Forelimb muscle (tissue), 1 donor: ENCODE measurements around the gene FIG4. TPM values are rescaled to one million over a fixed set of nuclear protein-coding genes. Genes with fewer than 3 reads are reported as not detected.
"Not testable (repeated sequence)": the region's sequence is repeated elsewhere in the genome, so short reads cannot be mapped to it uniquely, and the experiment has no call there.

Source experiments
- DNase-seq: peaks from one replicate; pipeline ENCODE4 v3.0.0-alpha.2; 2013; ENCODE audit warnings: low read depth
- polyA plus RNA-seq: library from polyadenylated mRNA; unstranded; fragments of 120-200 nt; gene quantifications from one replicate; pipeline ENCODE4 v1.2.1, GENCODE V29; 2013; ENCODE audit not compliant: insufficient read length

FIG4 gene
- polyA plus RNA-seq, 1 donor = 8.7 TPM

DNA sequence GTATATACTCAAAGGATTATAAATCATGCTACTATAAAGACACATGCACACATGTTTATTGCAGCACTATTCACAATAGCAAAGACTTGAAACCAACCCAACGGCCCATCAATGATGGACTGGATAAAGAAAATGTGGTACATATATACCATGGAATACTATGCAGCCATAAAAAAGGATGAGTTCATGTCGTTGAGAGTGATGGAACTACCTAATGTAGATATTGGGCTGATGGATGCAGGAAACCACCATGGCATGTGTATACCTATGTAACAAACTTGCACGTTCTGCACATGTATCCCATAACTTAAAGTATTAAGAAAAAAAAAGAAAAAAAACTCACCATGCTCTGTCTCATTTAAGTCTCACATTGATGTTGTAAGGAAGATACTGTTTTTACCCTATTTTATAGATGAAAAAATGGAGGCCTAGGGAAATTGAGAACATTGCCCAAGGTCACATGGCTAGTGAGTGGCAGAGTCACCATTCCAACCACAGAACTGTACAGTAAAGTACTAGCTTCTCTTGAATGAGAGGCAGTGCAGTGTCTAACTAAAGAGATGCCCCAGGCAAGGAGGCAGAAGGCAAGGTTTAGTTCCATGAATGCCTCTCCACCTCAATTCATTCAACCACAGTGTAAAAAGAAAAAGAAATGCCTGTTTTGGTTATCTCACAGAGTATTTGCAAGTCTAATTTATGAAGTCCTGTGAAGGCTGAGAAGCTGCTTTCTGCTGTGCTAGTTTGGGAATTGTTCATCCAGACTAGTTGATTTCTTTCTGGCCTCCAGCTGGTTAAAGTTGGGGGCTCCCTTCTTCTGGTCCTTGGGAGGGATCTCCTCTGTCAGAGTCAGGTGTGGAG, 68.2 kb downstream of the FIG4 start:
- DNase-seq = no peak

DNA sequence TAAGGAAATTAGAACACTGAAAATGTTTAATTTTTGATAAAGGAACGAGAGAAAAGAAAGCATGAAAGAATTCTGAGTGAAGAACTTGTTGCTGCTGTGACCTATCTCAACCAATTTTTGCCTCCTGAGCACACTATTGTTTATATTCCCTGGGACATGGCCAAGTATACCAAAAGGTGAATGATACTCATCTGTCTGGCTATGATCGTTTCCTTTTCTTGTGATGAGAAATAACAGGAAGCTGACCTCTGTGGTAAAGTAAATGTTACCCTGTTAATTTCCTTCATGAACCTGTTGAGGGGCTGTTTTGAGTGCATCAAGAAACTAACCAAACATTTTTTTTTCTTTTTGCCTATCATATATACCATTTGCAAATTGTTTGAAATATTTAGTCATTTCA, 69.1 kb downstream of the FIG4 start:
- DNase-seq = no peak

DNA sequence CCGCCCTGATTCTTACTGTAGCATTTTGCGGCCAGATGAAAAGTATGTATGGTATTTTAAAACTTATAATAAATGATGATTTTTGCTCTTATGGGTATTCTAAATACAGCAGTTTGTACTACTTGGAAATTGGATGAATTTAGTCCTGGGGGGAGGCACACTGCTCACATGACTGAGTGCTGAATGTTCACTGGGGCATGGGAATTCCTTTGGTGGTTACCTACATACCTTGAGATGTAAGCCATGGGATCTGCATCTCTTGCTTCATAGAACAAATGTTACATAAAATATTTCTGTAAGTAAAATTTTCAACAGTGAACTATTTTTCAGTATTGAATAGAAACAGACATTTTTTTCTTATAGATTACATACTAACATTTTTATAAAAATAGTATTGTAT, 71.1 kb downstream of the FIG4 start:
- no peak for DNase-seq

DNA sequence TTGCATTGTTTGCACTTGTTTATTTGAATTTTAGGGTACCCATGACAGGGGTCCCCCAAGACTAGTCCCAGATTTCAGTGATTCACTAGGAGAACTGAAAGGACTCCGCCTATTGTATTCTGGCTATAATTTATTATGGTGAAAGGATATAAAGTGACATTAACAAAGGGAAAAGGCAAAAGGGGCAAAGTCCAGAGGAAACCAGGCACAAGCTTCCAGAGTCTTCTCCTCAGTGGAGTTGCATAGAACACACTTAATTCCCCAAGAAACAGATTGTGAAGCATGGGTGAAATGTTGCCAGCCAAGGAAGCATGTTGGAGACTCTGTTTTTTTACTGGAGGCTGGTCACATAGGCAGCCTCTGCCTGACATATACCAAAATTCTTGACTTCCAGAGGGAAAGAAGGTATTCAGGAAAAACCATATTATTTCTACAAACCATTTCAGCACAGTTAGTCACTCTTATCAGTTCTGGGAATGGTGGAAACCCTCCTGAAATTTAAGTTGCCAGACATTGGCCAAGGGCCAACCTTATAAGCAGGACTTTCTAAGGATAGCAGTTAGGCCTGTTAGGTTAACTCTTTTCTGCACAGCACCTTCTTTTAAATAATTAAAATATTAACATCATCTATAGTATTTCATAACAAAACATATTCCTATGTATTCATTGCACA, 71.8 kb downstream of the FIG4 start:
- DNase-seq = no peak

DNA sequence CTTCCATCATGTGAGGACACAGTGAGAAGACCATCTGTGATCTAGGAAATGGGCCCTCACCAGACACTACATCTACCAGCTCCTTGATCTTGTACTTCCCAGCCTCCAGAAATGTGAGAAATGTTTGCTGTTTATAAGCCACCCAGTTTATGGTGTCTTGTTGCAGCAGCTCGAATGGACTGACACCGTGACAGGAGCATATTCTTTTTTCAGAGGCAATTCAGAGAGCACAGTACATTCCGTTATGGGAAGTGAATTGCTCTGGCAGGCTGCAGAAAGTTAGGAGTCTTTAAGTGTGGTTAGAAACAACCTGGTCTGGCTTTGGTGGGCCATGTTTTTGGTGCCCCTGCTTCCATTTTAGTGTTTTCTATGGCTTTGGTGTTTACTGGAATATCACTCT, 75.1 kb downstream of the FIG4 start:
- no peak for DNase-seq

DNA sequence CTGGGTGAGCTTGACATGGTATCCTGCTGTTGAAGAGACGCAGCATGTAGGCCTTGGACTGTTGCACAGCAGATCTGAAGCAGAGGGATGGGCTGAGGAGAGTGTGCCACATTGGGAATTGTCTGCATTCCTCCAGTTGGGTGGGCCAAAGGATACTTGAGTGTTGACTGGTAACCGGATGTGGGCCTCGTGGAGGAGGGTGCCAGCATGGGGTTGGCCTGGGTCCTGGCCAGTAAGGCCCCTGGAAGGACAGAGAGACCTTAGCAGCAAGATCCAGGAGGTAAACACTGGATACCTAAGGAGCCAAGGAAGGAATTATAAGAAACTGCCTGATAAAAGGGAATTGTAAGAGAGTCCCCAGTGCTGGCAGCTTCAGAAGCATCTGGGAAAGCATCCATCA, 76.9 kb downstream of the FIG4 start:
- DNase-seq = no peak

DNA sequence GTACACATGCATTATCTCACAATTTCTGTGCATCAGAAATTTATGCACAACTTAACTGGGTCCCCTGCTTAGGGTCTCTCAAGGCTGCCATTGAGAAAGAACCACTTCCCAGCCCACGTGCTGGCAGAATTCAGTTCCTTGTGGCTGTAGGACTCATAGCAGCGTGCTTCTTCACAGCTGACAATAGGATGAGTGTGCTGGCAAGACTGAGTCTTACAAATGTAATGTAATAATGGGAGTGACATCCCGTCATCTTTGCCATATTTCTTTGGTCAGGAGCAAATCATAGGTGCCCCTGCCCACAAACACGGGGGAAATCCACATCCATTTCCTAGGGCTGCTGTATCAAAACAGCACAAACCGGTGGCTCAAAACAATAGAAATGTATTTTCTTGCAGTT, 77.4 kb downstream of the FIG4 start:
- DNase-seq = no peak

DNA sequence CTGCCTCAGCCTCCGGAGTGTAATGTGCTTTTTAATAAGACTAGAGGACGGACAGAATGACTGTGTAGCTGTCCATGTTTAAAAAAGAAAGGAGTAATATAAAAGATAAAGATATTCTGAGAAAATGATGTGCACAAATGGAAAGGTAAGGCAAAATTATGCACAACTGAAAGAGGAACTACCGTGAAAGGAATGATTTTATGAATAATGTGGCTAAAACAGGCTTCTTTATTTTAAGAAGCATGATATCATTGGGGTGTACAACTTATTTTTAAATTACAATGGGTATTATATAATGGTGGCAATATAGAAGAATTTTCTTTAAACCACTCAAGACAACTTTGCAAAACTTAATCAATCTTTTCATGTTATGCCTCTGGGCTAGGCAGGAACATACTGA, 78.1 kb downstream of the FIG4 start:
- DNase-seq = no peak

DNA sequence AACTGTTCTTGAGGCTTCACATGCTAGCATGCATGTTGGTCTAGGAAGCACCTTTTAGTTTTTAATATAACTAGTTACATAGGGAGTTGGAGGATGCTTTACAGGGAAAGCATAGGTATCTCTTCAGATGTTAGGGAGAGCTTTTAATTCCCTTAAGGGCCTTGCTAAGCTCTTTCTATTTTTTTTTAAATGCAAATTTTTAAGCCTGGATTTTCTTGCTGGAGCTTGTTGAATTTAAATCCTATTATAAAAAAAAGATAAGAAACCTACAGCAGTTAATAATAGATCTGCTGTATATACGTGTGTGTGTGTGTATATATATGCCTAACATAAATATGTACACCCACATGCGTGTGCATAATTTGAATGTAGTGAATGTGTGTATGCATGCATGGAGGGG, 79.0 kb downstream of the FIG4 start:
- DNase-seq = no peak

DNA sequence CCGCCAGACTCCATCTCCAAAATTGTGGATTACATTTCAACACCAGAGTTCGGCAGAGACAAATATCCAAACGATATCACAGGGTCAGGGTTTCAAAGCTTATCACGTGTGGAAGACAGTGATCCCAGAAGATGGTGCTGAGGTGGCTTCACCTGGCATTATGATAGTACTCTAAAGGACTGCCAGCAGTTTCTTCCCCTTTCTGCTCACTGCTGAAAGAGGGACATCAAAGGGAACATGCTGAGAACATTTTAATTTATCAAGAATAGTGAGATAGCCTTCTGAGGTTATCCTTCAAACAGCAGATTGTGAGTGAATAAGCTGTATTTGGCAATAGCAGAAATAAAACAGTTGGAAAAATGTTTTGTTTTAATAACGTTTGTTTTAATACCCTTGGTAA, 79.7 kb downstream of the FIG4 start:
- DNase-seq = no peak

DNA sequence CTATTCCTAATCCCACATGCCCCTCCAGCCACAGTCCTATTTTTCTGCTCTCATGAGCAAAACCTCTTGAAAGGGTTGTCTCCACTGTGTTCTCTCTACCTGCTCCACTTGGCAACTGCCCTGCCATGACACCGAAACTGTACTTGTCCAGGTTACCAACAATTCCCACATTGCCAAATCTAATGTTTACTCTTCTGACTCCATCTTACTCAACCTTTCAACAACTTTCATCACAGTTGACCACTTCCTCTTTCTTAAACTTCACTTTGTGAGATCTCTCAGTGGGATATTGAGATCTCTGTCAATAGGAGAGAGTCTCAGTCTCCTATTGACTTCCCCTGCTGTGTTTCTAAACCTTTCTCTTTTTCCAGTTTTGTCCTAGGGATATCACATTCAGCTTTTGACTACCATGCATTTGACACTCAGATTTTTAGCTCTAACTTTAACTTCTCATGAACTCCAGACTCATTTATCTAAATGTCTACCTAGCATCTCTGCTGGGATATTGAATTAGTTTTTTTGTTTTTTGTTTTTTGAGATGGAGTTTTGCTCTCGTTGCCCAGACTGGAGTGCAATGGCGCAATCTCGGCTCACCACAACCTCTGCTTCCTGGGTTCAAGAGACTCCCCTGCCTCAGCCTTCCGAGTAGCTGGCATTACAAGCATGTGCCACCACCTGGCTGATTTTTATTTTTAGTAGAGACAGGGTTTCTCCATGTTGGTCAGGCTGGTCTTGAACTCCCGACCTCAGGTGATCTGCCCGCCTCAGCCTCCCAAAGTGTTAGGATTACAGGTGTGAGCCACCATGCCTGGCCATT, 81.1 kb downstream of the FIG4 start:
- not testable (repeated sequence) for DNase-seq

DNA sequence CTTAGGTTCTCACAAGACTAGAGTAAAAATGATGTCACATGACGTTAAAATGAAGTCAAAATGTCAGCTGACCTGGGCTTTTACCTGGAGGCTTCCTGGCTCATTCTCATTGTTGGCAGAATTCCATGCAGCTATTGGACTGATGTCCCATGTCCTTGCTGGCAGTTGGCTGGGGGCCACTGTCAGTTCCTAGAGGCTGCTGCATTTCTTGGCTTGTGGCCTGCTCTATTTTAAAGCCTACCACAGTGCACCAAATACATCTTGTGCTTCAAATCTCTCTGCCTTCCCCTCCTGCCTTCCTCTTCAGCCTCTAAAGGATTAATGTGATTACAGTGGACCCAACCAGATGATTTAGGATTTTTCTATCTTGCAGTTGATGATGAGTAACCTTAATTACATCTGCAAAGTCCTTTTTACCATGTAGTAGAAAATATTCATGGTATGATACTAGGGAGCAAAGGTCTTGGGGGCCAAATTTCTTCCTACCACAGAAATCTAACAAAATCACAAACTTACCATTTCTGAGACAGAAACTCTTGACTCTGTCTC, 81.9 kb downstream of the FIG4 start:
- DNase-seq = no peak

DNA sequence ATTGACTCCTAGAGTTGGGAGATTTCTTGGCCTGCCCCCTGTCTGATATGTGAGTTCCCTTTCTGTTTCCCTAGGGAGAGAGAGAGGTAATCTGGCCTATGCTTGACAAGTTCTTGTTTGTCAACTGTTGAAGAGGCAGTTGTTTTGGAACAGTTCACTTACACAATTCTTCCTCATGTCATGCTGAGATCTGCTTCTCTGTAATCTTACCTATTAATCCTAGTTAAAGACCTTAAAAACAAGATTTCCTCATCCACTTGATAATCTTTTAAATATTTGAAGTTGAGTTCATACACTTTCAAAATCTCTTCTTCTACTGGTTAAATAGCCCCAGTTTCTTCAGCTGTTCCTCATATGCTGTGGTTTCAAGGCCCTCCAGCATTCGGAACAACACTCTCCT, 89.9 kb downstream of the FIG4 start:
- DNase-seq = no peak

DNA sequence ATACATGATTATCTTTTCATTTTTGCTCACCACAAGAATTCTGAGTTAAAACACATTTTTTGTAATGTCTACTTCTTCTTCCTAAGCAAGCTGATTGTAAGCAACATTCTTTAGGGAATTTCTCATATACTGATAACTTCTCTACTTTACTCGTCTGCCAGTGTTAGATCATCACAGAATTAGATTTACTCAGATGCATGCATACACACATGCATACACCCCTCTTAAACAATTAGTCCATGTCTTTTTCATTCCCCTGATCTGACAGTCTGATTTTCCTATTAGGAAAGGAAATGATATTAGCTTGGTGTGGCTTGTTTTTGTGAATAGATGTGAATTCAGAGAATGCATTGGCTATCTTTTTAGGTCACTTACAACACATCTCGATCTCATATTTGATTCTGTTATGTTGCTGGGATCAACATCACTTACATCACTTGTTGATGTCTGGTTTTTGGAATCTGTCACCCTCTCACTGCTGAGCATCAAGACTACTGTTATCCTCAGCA, 91.4 kb downstream of the FIG4 start:
- no peak for DNase-seq

DNA sequence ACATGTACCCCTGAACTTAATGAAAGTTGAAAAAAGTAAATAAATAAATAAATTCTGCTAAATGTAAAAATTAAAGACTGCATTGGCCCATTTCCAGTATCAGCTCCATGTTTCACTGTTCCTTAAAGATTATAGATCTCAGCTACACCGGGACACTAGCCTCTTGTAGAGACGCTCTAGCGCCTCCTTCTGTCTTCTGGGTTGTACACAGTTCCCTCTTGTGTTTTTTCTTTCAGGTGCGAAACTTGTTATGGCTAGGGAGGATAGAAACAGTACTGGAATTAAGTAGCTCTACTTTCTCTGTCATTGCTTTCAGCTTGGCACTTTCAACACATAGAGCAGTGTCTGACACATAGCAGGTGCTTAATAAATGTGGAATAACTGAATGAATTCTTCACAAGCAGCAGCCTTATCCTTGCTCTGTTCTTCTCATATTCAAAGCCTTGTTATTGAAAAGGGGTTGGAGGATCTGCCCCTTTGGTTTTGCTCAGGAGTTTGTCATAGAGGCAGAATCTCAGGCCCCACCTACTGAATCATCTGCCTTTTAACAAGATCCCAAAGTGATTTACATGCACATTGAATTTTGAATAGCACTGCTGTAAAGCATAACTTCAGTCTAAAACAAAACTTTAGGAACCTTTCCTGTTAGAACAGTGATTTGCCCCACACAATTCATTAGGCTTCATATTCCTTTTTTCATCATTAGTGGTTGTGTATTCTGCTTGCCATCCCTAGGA, 92.3 kb downstream of the FIG4 start:
- DNase-seq = no peak

DNA sequence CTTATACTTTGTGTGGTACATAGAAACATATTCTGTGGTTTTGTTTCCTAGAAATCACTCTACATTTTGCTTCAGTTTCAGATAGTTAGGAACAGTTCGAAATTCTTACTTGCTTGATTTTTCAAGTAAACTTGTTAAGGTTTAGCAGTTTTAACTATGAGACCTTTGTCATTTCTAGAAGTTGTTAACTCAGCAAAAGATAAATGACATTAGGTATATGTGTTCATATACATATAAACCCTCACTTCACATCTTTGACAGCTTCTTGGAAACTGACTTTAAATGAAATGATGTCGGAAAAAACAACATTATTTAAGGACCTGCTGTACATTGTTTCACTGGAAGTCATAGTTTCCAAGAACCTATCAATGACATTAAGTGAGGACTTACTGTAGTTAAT, 96.2 kb downstream of the FIG4 start:
- DNase-seq = no peak

DNA sequence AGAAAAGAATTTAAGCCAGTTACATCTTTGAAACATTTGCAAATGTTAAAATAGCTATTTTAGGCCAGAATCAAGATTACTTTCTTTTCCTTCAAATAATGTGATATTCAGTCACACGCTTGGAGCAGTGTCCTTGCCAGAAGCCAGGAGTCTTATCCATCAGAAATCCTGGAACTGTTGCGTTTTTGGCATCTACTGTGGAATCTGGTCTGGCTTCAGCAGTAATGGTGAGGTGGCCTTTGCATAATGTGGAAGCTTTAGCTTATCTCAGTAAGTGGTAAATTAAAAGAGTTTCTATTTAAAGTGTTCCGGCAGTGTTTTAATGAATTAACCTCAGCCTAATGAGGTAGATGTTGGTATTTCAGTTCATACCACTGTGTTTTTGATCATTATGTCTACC, 97.6 kb downstream of the FIG4 start:
- DNase-seq = no peak

DNA sequence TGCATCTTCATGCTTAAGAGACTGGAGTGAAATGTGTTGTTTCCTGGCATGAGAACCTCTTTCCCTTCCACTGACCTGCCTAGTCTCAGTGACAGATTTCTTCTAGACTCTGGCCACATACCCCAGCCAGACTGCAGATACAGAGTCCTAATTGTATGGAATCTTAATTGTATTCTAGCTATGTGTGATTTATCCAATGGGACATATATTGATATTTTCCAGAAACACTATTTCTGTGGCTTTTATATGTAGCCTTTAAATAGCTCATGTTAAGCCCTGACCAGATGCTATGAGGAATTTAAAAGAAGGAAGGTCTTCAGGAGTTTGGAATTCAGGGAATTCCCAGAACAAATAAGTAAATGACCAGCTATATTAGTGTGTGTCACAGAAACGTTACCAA, 99.0 kb downstream of the FIG4 start:
- DNase-seq = no peak

DNA sequence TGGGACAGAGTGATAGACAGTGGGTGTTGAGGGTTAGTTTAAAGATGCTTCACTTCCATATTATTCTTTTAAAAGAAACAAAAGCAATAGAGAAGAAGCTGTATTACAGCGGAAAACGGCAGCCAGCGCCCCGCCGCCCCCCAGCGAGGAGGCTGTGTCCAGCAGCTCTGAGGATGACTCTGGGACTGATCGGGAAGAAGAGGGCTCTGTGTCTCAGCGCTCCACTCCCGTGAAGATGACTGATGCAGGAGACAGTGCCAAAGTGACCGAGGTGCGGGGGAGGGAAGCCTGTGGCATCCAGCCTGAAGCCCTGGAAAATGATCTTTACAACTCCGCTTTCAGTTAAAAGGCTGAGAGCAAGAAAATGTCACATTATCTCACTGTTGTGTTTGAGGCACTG, 100.2 kb downstream of the FIG4 start:
- DNase-seq = no peak

DNA sequence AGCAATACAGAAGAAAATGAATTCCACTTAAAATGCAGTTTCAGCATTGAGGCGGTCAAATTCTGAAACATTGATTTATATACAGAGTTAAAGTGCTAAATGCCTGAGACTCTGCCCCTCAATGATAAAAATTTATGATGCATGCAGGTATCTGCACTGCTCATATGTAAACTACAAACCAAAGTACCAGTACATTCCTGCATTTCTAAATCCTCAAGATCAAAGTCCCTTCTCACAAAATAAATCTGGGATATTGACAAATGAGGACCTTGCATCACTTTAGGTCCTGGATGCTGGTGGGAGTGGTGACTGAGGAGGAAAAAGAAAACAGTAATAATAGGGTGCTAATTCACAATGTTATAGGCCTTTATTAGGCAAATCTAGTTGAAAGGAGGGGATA, 101.9 kb downstream of the FIG4 start:
- no peak for DNase-seq

DNA sequence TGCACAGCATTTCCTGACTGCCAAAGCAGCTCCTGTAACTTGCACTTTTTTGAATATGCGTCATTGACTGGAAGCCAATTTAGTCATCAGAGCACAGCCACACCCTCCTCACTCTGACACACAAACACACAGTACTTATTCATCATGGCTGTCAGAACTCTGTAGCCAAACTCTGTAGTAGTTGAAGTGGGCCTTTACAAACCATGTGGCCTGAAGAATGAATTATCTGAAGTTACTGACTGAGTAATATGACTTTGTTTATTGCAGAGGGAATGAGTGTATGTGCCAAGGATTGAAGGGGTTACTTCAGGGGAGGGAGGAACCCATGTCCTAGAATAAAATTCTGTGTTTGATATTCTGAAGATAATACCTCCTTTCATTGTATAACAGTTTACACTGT, 102.7 kb downstream of the FIG4 start:
- DNase-seq = no peak
